H1 (cell line): ENCODE measurements around the gene IRF5. TPM values are rescaled to one million over a fixed set of nuclear protein-coding genes. Genes with fewer than 3 reads are reported as not detected.

Experiments
- CTCF ChIA-PET: fragments of 300-600 bp; sonication (Branson Sonifier 250); formaldehyde crosslinking; loops from one replicate; lab custom pipeline; 2021; ENCODE audit not compliant: partially characterized antibody; lab: Charles Lee
- POLR2A ChIA-PET: fragments of 300-600 bp; sonication (Branson Sonifier 250); formaldehyde crosslinking; loops from one replicate; lab custom pipeline; 2021; ENCODE audit warnings: inconsistent platforms; ENCODE audit not compliant: partially characterized antibody; lab: Charles Lee
- DNase-seq, 2 experiments: peaks; one replicate each; pipeline versions ENCODE4 v3.0.0 to v3.0.0-alpha.2; 2010 to 2022; ENCODE audit warnings: low spot score in 2 of 2, low read depth in 1 of 2, mixed read lengths in 1 of 2
- FAIRE-seq: peaks from 2 replicates; lab custom pipeline; 2011; peaks lifted over from hg19 to GRCh38; lab: Jason Lieb, UNC
- H2AFZ ChIP-seq: 2 replicates; pipeline ENCODE4 v1.8.1; 2012; ENCODE audit warnings: low read length, inconsistent platforms
- H2AK5ac ChIP-seq: 2 replicates; pipeline ENCODE4 v1.6.1; 2013; ENCODE audit warnings: low read depth, low read length
- H2BK120ac ChIP-seq: replicated peaks from 2 replicates; pipeline ENCODE3; 2013; ENCODE audit warnings: low read depth, low read length, inconsistent platforms
- H2BK12ac ChIP-seq: 2 replicates; pipeline ENCODE4 v1.6.1; 2013; ENCODE audit warnings: low read depth, low read length
- H2BK15ac ChIP-seq: 2 replicates; pipeline ENCODE4 v1.6.1; 2013; ENCODE audit warnings: low read length
- H2BK20ac ChIP-seq: 2 replicates; pipeline ENCODE4 v1.6.1; 2013; ENCODE audit warnings: low read length
- H2BK5ac ChIP-seq: 2 replicates; pipeline ENCODE4 v1.6.1; 2013; ENCODE audit warnings: low read depth, low read length
- H3K14ac ChIP-seq: 2 replicates; pipeline ENCODE4 v1.6.1; 2013; ENCODE audit warnings: inconsistent platforms; ENCODE audit not compliant: insufficient read length
- H3K18ac ChIP-seq: 2 replicates; pipeline ENCODE4 v1.6.1; 2013; ENCODE audit warnings: low read length; ENCODE audit errors: extremely low read depth
- H3K23ac ChIP-seq: 2 replicates; pipeline ENCODE4 v1.6.1; 2013; ENCODE audit warnings: inconsistent platforms; ENCODE audit not compliant: insufficient read length
- H3K23me2 ChIP-seq: 2 replicates; pipeline ENCODE4 v1.6.1; 2013; ENCODE audit warnings: low read depth, low read length
- H3K27ac ChIP-seq: 2 replicates; pipeline ENCODE4 v1.6.1; 2011; ENCODE audit warnings: low read depth, low read length, inconsistent platforms
- H3K27me3 ChIP-seq, 4 experiments: replicated peaks in 1 of 4; 1 replicate in 1 of 4; 2 replicates in 3 of 4; pipeline versions ENCODE4 v1.6.1 to v1.8.1; 2011 to 2013; ENCODE audit warnings: low read length in 3 of 4, mild to moderate bottlenecking in 3 of 4, inconsistent platforms in 2 of 4, mixed read lengths in 2 of 4, moderate library complexity in 1 of 4; ENCODE audit not compliant: control insufficient read depth in 3 of 4, insufficient read depth in 3 of 4; ENCODE audit errors: extremely low read depth in 1 of 4
- H3K36me3 ChIP-seq, 4 experiments: 2 replicates each; pipeline versions ENCODE4 v1.6.1 to v1.8.1; 2011 to 2013; ENCODE audit warnings: mild to moderate bottlenecking in 4 of 4, low read length in 3 of 4, moderate library complexity in 2 of 4, control low read depth in 1 of 4, inconsistent platforms in 1 of 4; ENCODE audit not compliant: insufficient read depth in 4 of 4, control insufficient read depth in 2 of 4
- H3K4ac ChIP-seq: replicated peaks from 2 replicates; pipeline ENCODE3; 2013; ENCODE audit warnings: low read length, low read depth, mixed read lengths, inconsistent platforms; ENCODE audit not compliant: insufficient read length
- H3K4me1 ChIP-seq, 4 experiments: replicated peaks in 1 of 4; 1 replicate in 1 of 4; 2 replicates in 3 of 4; pipeline versions ENCODE4 v1.6.1 to v1.8.1; 2011 to 2013; ENCODE audit warnings: low read length in 3 of 4, inconsistent platforms in 2 of 4, mixed read lengths in 1 of 4; ENCODE audit not compliant: insufficient read depth in 4 of 4, control insufficient read depth in 3 of 4
- H3K4me2 ChIP-seq, 2 experiments: 2 replicates each; pipeline versions ENCODE4 v1.6.1 to v1.8.1; 2011 to 2013; ENCODE audit warnings: low read depth in 2 of 2, low read length in 2 of 2, control low read depth in 1 of 2, inconsistent platforms in 1 of 2, mild to moderate bottlenecking in 1 of 2; ENCODE audit not compliant: insufficient read depth in 1 of 2
- H3K4me3 ChIP-seq, 4 experiments: fragments of 200-600, 300-600 bp in 1 of 4; sonication (generic), shearing (Covaris generic), sonication (Bioruptor Twin) in 1 of 4; 2 replicates each; pipeline versions ENCODE4 v1.5.1 to v1.8.1; 2011 to 2016; ENCODE audit warnings: low read length in 4 of 4, low read depth in 3 of 4, control low read depth in 2 of 4, inconsistent platforms in 2 of 4, mild to moderate bottlenecking in 2 of 4, mixed read lengths in 1 of 4, moderate library complexity in 1 of 4; ENCODE audit not compliant: insufficient read depth in 2 of 4; ENCODE audit errors: extremely low read depth in 1 of 4
- H3K56ac ChIP-seq: replicated peaks from 2 replicates; pipeline ENCODE3; 2013; ENCODE audit warnings: low read depth, mild to moderate bottlenecking, mixed read lengths, low read length, inconsistent platforms; ENCODE audit not compliant: insufficient read length
- H3K79me1 ChIP-seq: 2 replicates; pipeline ENCODE4 v1.6.1; 2013; ENCODE audit warnings: low read depth, low read length, control low read depth
- H3K79me2 ChIP-seq, 2 experiments: 2 replicates each; pipeline versions ENCODE4 v1.6.1 to v1.8.1; 2012 to 2013; ENCODE audit warnings: low read length in 2 of 2, mild to moderate bottlenecking in 2 of 2, inconsistent platforms in 1 of 2; ENCODE audit not compliant: insufficient read depth in 2 of 2, control insufficient read depth in 1 of 2
- H3K9ac ChIP-seq, 4 experiments: replicated peaks in 1 of 4; 1 replicate in 1 of 4; 2 replicates in 3 of 4; pipeline versions ENCODE4 v1.6.1 to v1.8.1; 2011 to 2013; ENCODE audit warnings: low read depth in 3 of 4, low read length in 3 of 4, control low read depth in 2 of 4, mild to moderate bottlenecking in 2 of 4, moderate library complexity in 2 of 4, inconsistent platforms in 1 of 4; ENCODE audit errors: extremely low read depth in 1 of 4
- H3K9me3 ChIP-seq, 2 experiments: 2 replicates each; pipeline versions ENCODE4 v1.6.1 to v1.8.1; 2012 to 2013; ENCODE audit warnings: mild to moderate bottlenecking in 2 of 2, moderate library complexity in 2 of 2, control low read depth in 1 of 2, inconsistent platforms in 1 of 2, low read depth in 1 of 2, low read length in 1 of 2, mixed read lengths in 1 of 2; ENCODE audit not compliant: insufficient read depth in 2 of 2
- H4K20me1 ChIP-seq, 2 experiments: replicated peaks in 1 of 2; 2 replicates each; pipeline versions ENCODE3 to v1.8.1; 2011 to 2013; ENCODE audit warnings: inconsistent platforms in 2 of 2, low read length in 2 of 2, mild to moderate bottlenecking in 1 of 2; ENCODE audit not compliant: insufficient read depth in 2 of 2, control insufficient read depth in 1 of 2
- H4K5ac ChIP-seq: 2 replicates; pipeline ENCODE4 v1.6.1; 2013; ENCODE audit warnings: low read length, low read depth, mixed read lengths, inconsistent platforms; ENCODE audit not compliant: insufficient read length
- H4K8ac ChIP-seq: 2 replicates; pipeline ENCODE4 v1.8.0; 2013; ENCODE audit warnings: mild to moderate bottlenecking, moderate library complexity, low read length, inconsistent platforms; ENCODE audit not compliant: insufficient read depth; ENCODE audit errors: extremely low read depth
- H4K91ac ChIP-seq: replicated peaks from 2 replicates; pipeline ENCODE3; 2013; ENCODE audit warnings: low read length, mixed read lengths, inconsistent platforms; ENCODE audit not compliant: insufficient read length
- CHD1 ChIP-seq: IDR thresholded peaks from 2 replicates; pipeline ENCODE4 v1.6.1; 2012; ENCODE audit warnings: low read depth, low read length, improper control_type of control experiment
- WGBS, 2 experiments: shearing (Covaris generic) in 1 of 2; methylation state at CpG; one replicate each; pipeline versions ENCODE4 v1.1.6 to v1.1.7; 2013 to 2015; ENCODE audit warnings: low lambda C conversion rate in 2 of 2, mixed read lengths in 2 of 2, inconsistent platforms in 1 of 2, low coverage in 1 of 2, missing lambda C conversion rate in 1 of 2; ENCODE audit not compliant: insufficient replicate concordance in 2 of 2, insufficient coverage in 1 of 2, insufficient read length in 1 of 2; ENCODE audit errors: extremely low coverage in 1 of 2, missing lambda C conversion rate in 1 of 2; 5-methylcytosine and 5-hydroxymethylcytosine counted together
- polyA plus RNA-seq, 7 experiments: library from polyadenylated mRNA; depleted of rRNA in 3 of 7; stranded (reverse) in 5 of 7; unstranded in 2 of 7; fragments of >200 nt in 5 of 7; fragments of 200-250 nt in 2 of 7; gene quantifications; 1 replicate in 5 of 7; 2 replicates in 1 of 7; 4 replicates in 1 of 7; pipeline versions ENCODE4 v1.2.1 to v1.2.3, GENCODE V29; 2011 to 2013; ENCODE audit warnings: missing spikeins in 2 of 7, mixed read lengths in 2 of 7
- total RNA-seq: library from RNA; stranded (reverse); fragmentation: NEBNext Ultra II Directional; extraction: Animal tissue kit (Norgen Biotek cat#: 25700); gene quantifications from 2 replicates; pipeline ENCODE4 v1.2.1, GENCODE V29; 2021

The IRF5 gene
- total and polyA plus RNA-seq, 2 of the 8 experiments (the other 6 are each of a cell fraction or from before 2014, with no cell fraction given): 0.28 to 1.1 TPM

DNA sequence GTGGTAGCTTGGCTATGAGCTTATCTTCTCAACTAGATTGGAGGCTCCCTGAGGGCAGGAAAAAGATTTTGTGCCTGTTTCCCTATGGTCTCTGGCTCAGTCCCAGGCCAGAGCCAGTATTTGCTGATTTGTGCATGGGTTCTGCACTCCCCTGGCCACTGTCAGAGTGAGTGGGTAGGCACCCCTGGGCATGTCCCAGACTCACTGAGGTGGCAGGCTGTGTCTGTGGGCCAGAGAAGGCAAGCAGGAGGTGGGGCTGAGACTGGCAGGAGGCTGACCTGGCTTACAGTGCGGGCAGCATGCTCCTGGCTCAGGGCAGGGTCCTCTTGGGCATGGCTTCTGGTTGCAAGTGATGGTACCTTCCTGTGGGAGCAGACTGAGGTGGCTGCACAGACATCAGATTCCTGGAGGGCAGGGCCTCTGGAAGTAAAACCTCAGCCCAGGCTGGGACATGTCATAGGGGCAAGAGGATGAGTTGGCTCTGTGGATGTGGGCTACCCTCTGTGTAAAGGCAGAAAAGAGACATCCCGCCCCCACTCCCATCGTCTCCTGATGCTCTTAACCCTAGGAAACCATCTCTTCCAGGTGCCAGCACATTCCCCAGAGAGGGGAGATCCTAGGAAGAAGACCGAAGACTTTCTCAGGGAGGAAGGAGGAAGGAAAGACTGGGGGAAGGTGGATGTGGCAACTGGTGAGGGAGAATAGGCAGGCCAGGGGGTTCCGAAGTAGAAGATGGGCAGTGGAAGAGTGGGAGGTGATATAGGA lies 31.5 kb upstream of the IRF5 start:
- no peak overlapping the region for H4K91ac ChIP-seq
- no peak overlapping the region for H2BK20ac ChIP-seq
- ChIA-PET CTCF (interaction anchor here (1.1 to 2.0 kb wide), 5 partner anchors 10 to 49 kb away, joined by 3 to 7 read pairs (median 5); no protein-coding TSS in a partner anchor), POLR2A (interaction anchor here (1.5 kb wide), 1 partner anchor 40 kb away, joined by 3 read pairs; no protein-coding TSS in a partner anchor)
- no peak overlapping the region for H2BK5ac ChIP-seq
- H2AFZ ChIP-seq: no peak overlapping the region
- no peak overlapping the region for H2AK5ac ChIP-seq
- H3K4me3 ChIP-seq: no peak overlapping the region
- no peak overlapping the region for H2BK120ac ChIP-seq
- no peak overlapping the region for H3K4me2 ChIP-seq
- H3K36me3 ChIP-seq: no peaks in the 10 kb centered on the region
- TF ChIP-seq CHD1: no peak
- no peak overlapping the region for H4K5ac ChIP-seq
- no peaks in the 10 kb centered on the region for H3K79me2 ChIP-seq
- no peak overlapping the region for H3K14ac ChIP-seq
- no peak overlapping the region for H3K23ac ChIP-seq
- no peaks in the 10 kb centered on the region for H3K9me3 ChIP-seq
- no peak overlapping the region; the same call in 1 of the 2 replicates for H4K8ac ChIP-seq
- H2BK15ac ChIP-seq: no peak overlapping the region
- DNase-seq (no peak), FAIRE-seq (no peak)
- no peak overlapping the region for H3K4ac ChIP-seq
- H3K18ac ChIP-seq: no peak overlapping the region
- no peak overlapping the region for H3K9ac ChIP-seq
- no peak overlapping the region for H3K27ac ChIP-seq
- peaks cover 3 to 28% (median 23%) of the 10 kb centered on the region in 4 experiments; a peak in 6 of 7 replicates for H3K27me3 ChIP-seq
- H4K20me1 ChIP-seq: no peaks in the 10 kb centered on the region
- WGBS, 2 experiments: 93% methylated on average over 5 of the region's 5 CpGs; no CpG with 5 or more reads in 1 of the 2 experiments
- H3K23me2 ChIP-seq: peaks cover 11% of the 10 kb centered on the region; the same call in 1 of the 2 replicates
- no peak overlapping the region for H3K56ac ChIP-seq
- peaks cover 4 to 22% (median 10%) of the 10 kb centered on the region in 4 experiments for H3K4me1 ChIP-seq
- no peaks in the 10 kb centered on the region for H3K79me1 ChIP-seq
- no peak overlapping the region for H2BK12ac ChIP-seq
